H1 (cell line): ENCODE measurements around the gene MAPT. TPM values are rescaled to one million over a fixed set of nuclear protein-coding genes. Genes with fewer than 3 reads are reported as not detected.

ENCODE experiments used
- CTCF ChIA-PET: fragments of 300-600 bp; sonication (Branson Sonifier 250); formaldehyde crosslinking; loops from one replicate; lab custom pipeline; 2021; ENCODE audit not compliant: partially characterized antibody; lab: Charles Lee
- POLR2A ChIA-PET: fragments of 300-600 bp; sonication (Branson Sonifier 250); formaldehyde crosslinking; loops from one replicate; lab custom pipeline; 2021; ENCODE audit warnings: inconsistent platforms; ENCODE audit not compliant: partially characterized antibody; lab: Charles Lee
- DNase-seq, 2 experiments: peaks; one replicate each; pipeline versions ENCODE4 v3.0.0 to v3.0.0-alpha.2; 2010 to 2022; ENCODE audit warnings: low spot score in 2 of 2, low read depth in 1 of 2, mixed read lengths in 1 of 2
- FAIRE-seq: peaks from 2 replicates; lab custom pipeline; 2011; peaks lifted over from hg19 to GRCh38; lab: Jason Lieb, UNC
- H2AFZ ChIP-seq: 2 replicates; pipeline ENCODE4 v1.8.1; 2012; ENCODE audit warnings: low read length, inconsistent platforms
- H2AK5ac ChIP-seq: 2 replicates; pipeline ENCODE4 v1.6.1; 2013; ENCODE audit warnings: low read depth, low read length
- H2BK120ac ChIP-seq: replicated peaks from 2 replicates; pipeline ENCODE3; 2013; ENCODE audit warnings: low read depth, low read length, inconsistent platforms
- H2BK12ac ChIP-seq: 2 replicates; pipeline ENCODE4 v1.6.1; 2013; ENCODE audit warnings: low read depth, low read length
- H2BK15ac ChIP-seq: 2 replicates; pipeline ENCODE4 v1.6.1; 2013; ENCODE audit warnings: low read length
- H2BK20ac ChIP-seq: 2 replicates; pipeline ENCODE4 v1.6.1; 2013; ENCODE audit warnings: low read length
- H2BK5ac ChIP-seq: 2 replicates; pipeline ENCODE4 v1.6.1; 2013; ENCODE audit warnings: low read depth, low read length
- H3K14ac ChIP-seq: 2 replicates; pipeline ENCODE4 v1.6.1; 2013; ENCODE audit warnings: inconsistent platforms; ENCODE audit not compliant: insufficient read length
- H3K18ac ChIP-seq: 2 replicates; pipeline ENCODE4 v1.6.1; 2013; ENCODE audit warnings: low read length; ENCODE audit errors: extremely low read depth
- H3K23ac ChIP-seq: 2 replicates; pipeline ENCODE4 v1.6.1; 2013; ENCODE audit warnings: inconsistent platforms; ENCODE audit not compliant: insufficient read length
- H3K23me2 ChIP-seq: 2 replicates; pipeline ENCODE4 v1.6.1; 2013; ENCODE audit warnings: low read depth, low read length
- H3K27ac ChIP-seq: 2 replicates; pipeline ENCODE4 v1.6.1; 2011; ENCODE audit warnings: low read depth, low read length, inconsistent platforms
- H3K27me3 ChIP-seq, 4 experiments: replicated peaks in 1 of 4; 1 replicate in 1 of 4; 2 replicates in 3 of 4; pipeline versions ENCODE4 v1.6.1 to v1.8.1; 2011 to 2013; ENCODE audit warnings: low read length in 3 of 4, mild to moderate bottlenecking in 3 of 4, inconsistent platforms in 2 of 4, mixed read lengths in 2 of 4, moderate library complexity in 1 of 4; ENCODE audit not compliant: control insufficient read depth in 3 of 4, insufficient read depth in 3 of 4; ENCODE audit errors: extremely low read depth in 1 of 4
- H3K36me3 ChIP-seq, 4 experiments: 2 replicates each; pipeline versions ENCODE4 v1.6.1 to v1.8.1; 2011 to 2013; ENCODE audit warnings: mild to moderate bottlenecking in 4 of 4, low read length in 3 of 4, moderate library complexity in 2 of 4, control low read depth in 1 of 4, inconsistent platforms in 1 of 4; ENCODE audit not compliant: insufficient read depth in 4 of 4, control insufficient read depth in 2 of 4
- H3K4ac ChIP-seq: replicated peaks from 2 replicates; pipeline ENCODE3; 2013; ENCODE audit warnings: low read length, low read depth, mixed read lengths, inconsistent platforms; ENCODE audit not compliant: insufficient read length
- H3K4me1 ChIP-seq, 4 experiments: replicated peaks in 1 of 4; 1 replicate in 1 of 4; 2 replicates in 3 of 4; pipeline versions ENCODE4 v1.6.1 to v1.8.1; 2011 to 2013; ENCODE audit warnings: low read length in 3 of 4, inconsistent platforms in 2 of 4, mixed read lengths in 1 of 4; ENCODE audit not compliant: insufficient read depth in 4 of 4, control insufficient read depth in 3 of 4
- H3K4me2 ChIP-seq, 2 experiments: 2 replicates each; pipeline versions ENCODE4 v1.6.1 to v1.8.1; 2011 to 2013; ENCODE audit warnings: low read depth in 2 of 2, low read length in 2 of 2, control low read depth in 1 of 2, inconsistent platforms in 1 of 2, mild to moderate bottlenecking in 1 of 2; ENCODE audit not compliant: insufficient read depth in 1 of 2
- H3K4me3 ChIP-seq, 4 experiments: fragments of 200-600, 300-600 bp in 1 of 4; sonication (generic), shearing (Covaris generic), sonication (Bioruptor Twin) in 1 of 4; 2 replicates each; pipeline versions ENCODE4 v1.5.1 to v1.8.1; 2011 to 2016; ENCODE audit warnings: low read length in 4 of 4, low read depth in 3 of 4, control low read depth in 2 of 4, inconsistent platforms in 2 of 4, mild to moderate bottlenecking in 2 of 4, mixed read lengths in 1 of 4, moderate library complexity in 1 of 4; ENCODE audit not compliant: insufficient read depth in 2 of 4; ENCODE audit errors: extremely low read depth in 1 of 4
- H3K56ac ChIP-seq: replicated peaks from 2 replicates; pipeline ENCODE3; 2013; ENCODE audit warnings: low read depth, mild to moderate bottlenecking, mixed read lengths, low read length, inconsistent platforms; ENCODE audit not compliant: insufficient read length
- H3K79me1 ChIP-seq: 2 replicates; pipeline ENCODE4 v1.6.1; 2013; ENCODE audit warnings: low read depth, low read length, control low read depth
- H3K79me2 ChIP-seq, 2 experiments: 2 replicates each; pipeline versions ENCODE4 v1.6.1 to v1.8.1; 2012 to 2013; ENCODE audit warnings: low read length in 2 of 2, mild to moderate bottlenecking in 2 of 2, inconsistent platforms in 1 of 2; ENCODE audit not compliant: insufficient read depth in 2 of 2, control insufficient read depth in 1 of 2
- H3K9ac ChIP-seq, 4 experiments: replicated peaks in 1 of 4; 1 replicate in 1 of 4; 2 replicates in 3 of 4; pipeline versions ENCODE4 v1.6.1 to v1.8.1; 2011 to 2013; ENCODE audit warnings: low read depth in 3 of 4, low read length in 3 of 4, control low read depth in 2 of 4, mild to moderate bottlenecking in 2 of 4, moderate library complexity in 2 of 4, inconsistent platforms in 1 of 4; ENCODE audit errors: extremely low read depth in 1 of 4
- H3K9me3 ChIP-seq, 2 experiments: 2 replicates each; pipeline versions ENCODE4 v1.6.1 to v1.8.1; 2012 to 2013; ENCODE audit warnings: mild to moderate bottlenecking in 2 of 2, moderate library complexity in 2 of 2, control low read depth in 1 of 2, inconsistent platforms in 1 of 2, low read depth in 1 of 2, low read length in 1 of 2, mixed read lengths in 1 of 2; ENCODE audit not compliant: insufficient read depth in 2 of 2
- H4K20me1 ChIP-seq, 2 experiments: replicated peaks in 1 of 2; 2 replicates each; pipeline versions ENCODE3 to v1.8.1; 2011 to 2013; ENCODE audit warnings: inconsistent platforms in 2 of 2, low read length in 2 of 2, mild to moderate bottlenecking in 1 of 2; ENCODE audit not compliant: insufficient read depth in 2 of 2, control insufficient read depth in 1 of 2
- H4K5ac ChIP-seq: 2 replicates; pipeline ENCODE4 v1.6.1; 2013; ENCODE audit warnings: low read length, low read depth, mixed read lengths, inconsistent platforms; ENCODE audit not compliant: insufficient read length
- H4K8ac ChIP-seq: 2 replicates; pipeline ENCODE4 v1.8.0; 2013; ENCODE audit warnings: mild to moderate bottlenecking, moderate library complexity, low read length, inconsistent platforms; ENCODE audit not compliant: insufficient read depth; ENCODE audit errors: extremely low read depth
- H4K91ac ChIP-seq: replicated peaks from 2 replicates; pipeline ENCODE3; 2013; ENCODE audit warnings: low read length, mixed read lengths, inconsistent platforms; ENCODE audit not compliant: insufficient read length
- CHD1 ChIP-seq: IDR thresholded peaks from 2 replicates; pipeline ENCODE4 v1.6.1; 2012; ENCODE audit warnings: low read depth, low read length, improper control_type of control experiment
- CTBP2 ChIP-seq: IDR thresholded peaks from 2 replicates; pipeline ENCODE4 v1.7.0; 2011; ENCODE audit warnings: borderline replicate concordance, mild to moderate bottlenecking, moderate library complexity, mixed read lengths, low read length; ENCODE audit not compliant: insufficient read depth, insufficient read length
- HDAC6 ChIP-seq: IDR thresholded peaks from one replicate; pipeline ENCODE4 v1.7.1; 2012; ENCODE audit warnings: low read depth, mild to moderate bottlenecking, inconsistent platforms, low read length, moderate library complexity
- KDM1A ChIP-seq: fragments of 200-600, 300-600 bp; sonication (generic); IDR thresholded peaks from 2 replicates; pipeline ENCODE4 v1.7.1; 2016; ENCODE audit warnings: mild to moderate bottlenecking, low read length, borderline replicate concordance
- KDM4A ChIP-seq: IDR thresholded peaks from one replicate; pipeline ENCODE4 v1.7.1; 2012; ENCODE audit warnings: low read depth, mild to moderate bottlenecking, moderate library complexity, low read length, inconsistent platforms; ENCODE audit not compliant: severe bottlenecking
- KDM5A ChIP-seq: fragments of 200-600 bp; IDR thresholded peaks from 2 replicates; pipeline ENCODE4 v1.7.1; 2012; ENCODE audit warnings: mild to moderate bottlenecking, low read length, inconsistent platforms, mixed read lengths
- MAFK ChIP-seq: IDR thresholded peaks from 2 replicates; pipeline ENCODE4 v1.6.1; 2012; ENCODE audit warnings: low read depth, mild to moderate bottlenecking, improper control_type of control experiment, low read length
- NANOG ChIP-seq: IDR thresholded peaks from 2 replicates; pipeline ENCODE4 v1.6.1; 2011; ENCODE audit warnings: low read length, low read depth, mild to moderate bottlenecking, inconsistent platforms; ENCODE audit not compliant: insufficient read depth, poor library complexity, severe bottlenecking
- PHF8 ChIP-seq: fragments of 200-600 bp; sonication (generic); conservative IDR thresholded peaks from 2 replicates; pipeline ENCODE4 v1.7.1; 2012; ENCODE audit warnings: low read depth, mild to moderate bottlenecking, inconsistent platforms, low read length, moderate library complexity
- SIX5 ChIP-seq: IDR thresholded peaks from 2 replicates; pipeline ENCODE4 v1.6.1; 2011; ENCODE audit warnings: mild to moderate bottlenecking, low read depth, low read length
- SP2 ChIP-seq: IDR thresholded peaks from 2 replicates; pipeline ENCODE4 v1.6.1; 2012; ENCODE audit warnings: mild to moderate bottlenecking, low read length, inconsistent platforms
- TCF12 ChIP-seq: IDR thresholded peaks from 2 replicates; pipeline ENCODE4 v1.6.1; 2011; ENCODE audit warnings: low read depth, mild to moderate bottlenecking, low read length
- WGBS, 2 experiments: shearing (Covaris generic) in 1 of 2; methylation state at CpG; one replicate each; pipeline versions ENCODE4 v1.1.6 to v1.1.7; 2013 to 2015; ENCODE audit warnings: low lambda C conversion rate in 2 of 2, mixed read lengths in 2 of 2, inconsistent platforms in 1 of 2, low coverage in 1 of 2, missing lambda C conversion rate in 1 of 2; ENCODE audit not compliant: insufficient replicate concordance in 2 of 2, insufficient coverage in 1 of 2, insufficient read length in 1 of 2; ENCODE audit errors: extremely low coverage in 1 of 2, missing lambda C conversion rate in 1 of 2; 5-methylcytosine and 5-hydroxymethylcytosine counted together
- polyA plus RNA-seq, 7 experiments: library from polyadenylated mRNA; depleted of rRNA in 3 of 7; stranded (reverse) in 5 of 7; unstranded in 2 of 7; fragments of >200 nt in 5 of 7; fragments of 200-250 nt in 2 of 7; gene quantifications; 1 replicate in 5 of 7; 2 replicates in 1 of 7; 4 replicates in 1 of 7; pipeline versions ENCODE4 v1.2.1 to v1.2.3, GENCODE V29; 2011 to 2013; ENCODE audit warnings: missing spikeins in 2 of 7, mixed read lengths in 2 of 7
- total RNA-seq: library from RNA; stranded (reverse); fragmentation: NEBNext Ultra II Directional; extraction: Animal tissue kit (Norgen Biotek cat#: 25700); gene quantifications from 2 replicates; pipeline ENCODE4 v1.2.1, GENCODE V29; 2021
- TF ChIP-seq, protein P1 (sequence below): IDR thresholded peaks from 2 replicates; pipeline ENCODE4 v1.6.1; 2011; ENCODE audit warnings: low read length, improper control_type of control experiment

The MAPT gene
- total and polyA plus RNA-seq, 2 of the 8 experiments (the other 6 are each of a cell fraction or from before 2014, with no cell fraction given): 0.54 to 1.7 TPM

DNA sequence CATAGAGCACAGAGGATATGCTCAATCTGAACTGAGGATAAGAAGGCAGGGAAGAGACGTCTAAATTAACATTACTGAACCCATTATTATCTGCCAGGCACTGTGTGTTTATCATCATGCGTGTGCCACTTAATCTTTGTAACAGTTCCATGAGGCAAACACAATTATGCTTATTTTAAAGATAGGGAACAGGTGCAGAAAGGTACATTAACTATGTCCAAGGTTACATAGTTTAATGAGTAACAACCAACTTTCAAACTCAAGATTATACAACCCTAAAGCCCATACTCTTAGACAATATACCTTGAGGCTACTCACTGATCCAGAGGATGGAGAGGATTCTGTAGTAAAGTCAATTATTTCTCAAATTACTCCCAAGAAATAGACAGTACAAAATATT lies 147.9 kb downstream of the MAPT start:
- H2AFZ ChIP-seq: no peak overlapping the region
- no peak overlapping the region for H2BK15ac ChIP-seq
- no peak overlapping the region for H2BK120ac ChIP-seq
- no peaks in the 10 kb centered on the region for H3K9me3 ChIP-seq
- H2BK5ac ChIP-seq: no peak overlapping the region
- H3K18ac ChIP-seq: no peak overlapping the region
- no peak overlapping the region for H3K14ac ChIP-seq
- no peak overlapping the region for H3K4me3 ChIP-seq
- H3K9ac ChIP-seq: no peak overlapping the region
- 92% methylated on average over 2 of the region's 2 CpGs; no CpG with 5 or more reads in 1 of the 2 experiments for WGBS, 2 experiments
- peaks cover 29 to 69% (median 49%) of the 10 kb centered on the region in 4 experiments for H3K36me3 ChIP-seq
- no peaks in the 10 kb centered on the region; the same call in 1 of the 2 replicates for H3K79me1 ChIP-seq
- H4K20me1 ChIP-seq: peaks cover 0 to 12% of the 10 kb centered on the region in 2 experiments
- H3K4ac ChIP-seq: no peak overlapping the region
- H2BK12ac ChIP-seq: no peak overlapping the region
- no peak overlapping the region for H4K8ac ChIP-seq
- no peaks in the 10 kb centered on the region for H3K27me3 ChIP-seq
- H2AK5ac ChIP-seq: no peak overlapping the region
- peaks cover 0 to 12% of the 10 kb centered on the region in 2 experiments; a peak in 1 of 4 replicates for H3K79me2 ChIP-seq
- FAIRE-seq (no peak), DNase-seq (no peak)
- no peaks in the 10 kb centered on the region for H3K23me2 ChIP-seq
- no peak overlapping the region for H4K5ac ChIP-seq
- H3K23ac ChIP-seq: no peak overlapping the region
- no peak overlapping the region for H3K27ac ChIP-seq
- no peak overlapping the region for H4K91ac ChIP-seq
- no peak overlapping the region for H2BK20ac ChIP-seq
- H3K4me2 ChIP-seq: no peak overlapping the region
- H3K56ac ChIP-seq: no peak overlapping the region
- ChIA-PET CTCF (interaction anchor here (0.9 to 3.9 kb wide), 3 partner anchors 9 to 40 kb away, joined by 3 to 19 read pairs (median 5); no protein-coding TSS in a partner anchor), POLR2A (interaction anchor here (0.8 to 4.3 kb wide), 2 partner anchors 14 to 15 kb away, joined by 3 to 16 read pairs; no protein-coding TSS in a partner anchor)
- H3K4me1 ChIP-seq: no peaks in the 10 kb centered on the region
- TF ChIP-seq CTBP2: no peak
- TF ChIP-seq CHD1: no peak
- TF ChIP-seq HDAC6: no peak
- no peak for TF ChIP-seq KDM5A
- no peak for TF ChIP-seq PHF8
- no peak for TF ChIP-seq KDM1A
- TF ChIP-seq MAFK: no peak
- no peak for TF ChIP-seq NANOG
- no peak for TF ChIP-seq TCF12
- no peak for TF ChIP-seq SP2
- TF ChIP-seq, protein P1, sequence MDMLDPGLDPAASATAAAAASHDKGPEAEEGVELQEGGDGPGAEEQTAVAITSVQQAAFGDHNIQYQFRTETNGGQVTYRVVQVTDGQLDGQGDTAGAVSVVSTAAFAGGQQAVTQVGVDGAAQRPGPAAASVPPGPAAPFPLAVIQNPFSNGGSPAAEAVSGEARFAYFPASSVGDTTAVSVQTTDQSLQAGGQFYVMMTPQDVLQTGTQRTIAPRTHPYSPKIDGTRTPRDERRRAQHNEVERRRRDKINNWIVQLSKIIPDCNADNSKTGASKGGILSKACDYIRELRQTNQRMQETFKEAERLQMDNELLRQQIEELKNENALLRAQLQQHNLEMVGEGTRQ: no peak
- TF ChIP-seq SIX5: no peak
- TF ChIP-seq KDM4A: no peak
